GM19099 (cell line): ENCODE data around the gene MRPL27.
A peak's percentile ranks its signal among the peaks of the same experiment; 100 is the strongest.

Experiments used
- POLR2A ChIP-seq: IDR thresholded peaks from 3 replicates; pipeline ENCODE4 v1.6.1; 2011; ENCODE audit warnings: low read depth; ENCODE audit not compliant: insufficient read length; ENCODE audit errors: extremely low read depth

The MRPL27 gene

GRCh38 chr17:50353600-50354195 lies 19.3 kb downstream of the MRPL27 start:
- no peak for TF ChIP-seq POLR2A

GRCh38 chr17:50352693-50353599 lies 20.0 kb downstream of the MRPL27 start:
- TF ChIP-seq POLR2A = no peak

- no peak for TF ChIP-seq POLR2A
Observed at GRCh38 chr17:50352072-50352692, 20.8 kb downstream of the MRPL27 start.

- no peak for TF ChIP-seq POLR2A
Observed at GRCh38 chr17:50350733-50351132, 22.3 kb downstream of the MRPL27 start.

GRCh38 chr17:50349243-50349600 lies 23.8 kb downstream of the MRPL27 start:
- no peak for TF ChIP-seq POLR2A

- no peak for TF ChIP-seq POLR2A
Observed at GRCh38 chr17:50348522-50349242, 24.3 kb downstream of the MRPL27 start.

- no peak for TF ChIP-seq POLR2A
Observed at GRCh38 chr17:50347894-50348291, 25.1 kb downstream of the MRPL27 start.

GRCh38 chr17:50347117-50347893 lies 25.7 kb downstream of the MRPL27 start:
- no peak for TF ChIP-seq POLR2A

GRCh38 chr17:50346313-50347116 lies 26.5 kb downstream of the MRPL27 start:
- no peak for TF ChIP-seq POLR2A

GRCh38 chr17:50345432-50346312 lies 27.3 kb downstream of the MRPL27 start, which contains the start of gene XYLT2:
Gene XYLT2 (plus strand): TSS chr17:50346126. CDS start chr17:50346141, 15 bp downstream.
- peak; percentile 68 for TF ChIP-seq POLR2A

- TF ChIP-seq POLR2A = no peak
Observed at GRCh38 chr17:50344731-50345365, 28.1 kb downstream of the MRPL27 start.

- TF ChIP-seq POLR2A = no peak
Observed at GRCh38 chr17:50339381-50339780, 33.6 kb downstream of the MRPL27 start.
